Measurements from ENCODE around the gene SLC6A3.

Gene SLC6A3

GRCh38 chr5:1419476-1420210 is 25.6 kb downstream of the SLC6A3 start:
- no peak for DNase-seq

- no peak for DNase-seq
These were observed 26.3 kb downstream of the SLC6A3 start for GRCh38 chr5:1418921-1419280.

- DNase-seq: no peak
These were observed 26.9 kb downstream of the SLC6A3 start for GRCh38 chr5:1418238-1418920.

GRCh38 chr5:1417586-1418225 is 27.5 kb downstream of the SLC6A3 start:
- no peak for DNase-seq

- no peak for DNase-seq
These were observed 28.3 kb downstream of the SLC6A3 start for GRCh38 chr5:1416856-1417469.

GRCh38 chr5:1415626-1416360 is 29.4 kb downstream of the SLC6A3 start:
- no peak for DNase-seq

GRCh38 chr5:1415059-1415425 is 30.2 kb downstream of the SLC6A3 start:
- DNase-seq: no peak

GRCh38 chr5:1414311-1415058 is 30.8 kb downstream of the SLC6A3 start:
- DNase-seq: peak in 1 of 2 experiments; percentile 26

GRCh38 chr5:1413611-1414241 is 31.5 kb downstream of the SLC6A3 start:
- DNase-seq: no peak

- DNase-seq: no peak
These were observed 32.0 kb downstream of the SLC6A3 start for GRCh38 chr5:1413211-1413610.

GRCh38 chr5:1412621-1413020 is 32.6 kb downstream of the SLC6A3 start:
- no peak for DNase-seq

- no peak for DNase-seq
These were observed 33.1 kb downstream of the SLC6A3 start for GRCh38 chr5:1412163-1412562.

GRCh38 chr5:1411099-1411498 is 34.1 kb downstream of the SLC6A3 start:
- DNase-seq: no peak

GRCh38 chr5:1410156-1411014 is 34.9 kb downstream of the SLC6A3 start:
- DNase-seq: no peak

- no peak for DNase-seq
These were observed 35.7 kb downstream of the SLC6A3 start for GRCh38 chr5:1409381-1410110.

- no peak for DNase-seq
These were observed 38.3 kb downstream of the SLC6A3 start for GRCh38 chr5:1406681-1407640.

- no peak for DNase-seq
These were observed 39.4 kb downstream of the SLC6A3 start for GRCh38 chr5:1405539-1406530.

- no peak for DNase-seq
These were observed 40.1 kb downstream of the SLC6A3 start for GRCh38 chr5:1405121-1405520.

Measured in NCI-H1930 (cell line).